ENCODE measurements around the gene G6PC3. TPM values are rescaled to one million over a fixed set of nuclear protein-coding genes. Genes with fewer than 3 reads are reported as not detected.

G6PC3 gene
- total RNA-seq, 1 experiment from 2014 or later = 99.6 TPM

DNA sequence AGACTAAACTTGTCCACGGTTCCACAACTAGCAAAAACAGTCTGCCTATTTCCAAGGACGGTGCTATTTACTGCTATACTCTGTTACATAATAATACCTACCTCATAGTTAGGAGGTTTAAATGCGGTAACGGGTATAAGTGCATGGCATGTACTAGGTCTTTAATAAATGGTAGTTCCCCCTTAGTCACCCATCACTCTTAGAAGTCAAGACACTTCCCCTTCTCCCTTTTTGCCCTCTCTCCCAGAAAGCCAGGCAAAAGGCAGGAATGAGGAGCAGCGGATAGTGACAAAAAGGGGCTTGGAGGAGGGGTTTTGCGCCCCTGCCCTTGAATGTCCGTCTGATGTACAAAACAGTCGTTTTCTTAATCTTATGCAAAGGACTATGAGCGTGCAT lies 3.0 kb upstream of the G6PC3 start:
- Mint-ChIP-seq H3K4me3 (ENCODE audit: low read depth, unreplicated experiment) (peak overlapping the region; percentile 88), H3K9me3 (ENCODE audit: low read depth, unreplicated experiment) (no peaks in the 10 kb centered on the region), H3K36me3 (ENCODE audit: insufficient read depth, unreplicated experiment) (peaks cover 72% of the 10 kb centered on the region), H3K4me1 (ENCODE audit: low read depth, unreplicated experiment) (peaks cover 58% of the 10 kb centered on the region), H3K27ac (ENCODE audit: unreplicated experiment) (no peak overlapping the region), H3K27me3 (ENCODE audit: unreplicated experiment) (no peaks in the 10 kb centered on the region)
- TF ChIP-seq, protein P1, sequence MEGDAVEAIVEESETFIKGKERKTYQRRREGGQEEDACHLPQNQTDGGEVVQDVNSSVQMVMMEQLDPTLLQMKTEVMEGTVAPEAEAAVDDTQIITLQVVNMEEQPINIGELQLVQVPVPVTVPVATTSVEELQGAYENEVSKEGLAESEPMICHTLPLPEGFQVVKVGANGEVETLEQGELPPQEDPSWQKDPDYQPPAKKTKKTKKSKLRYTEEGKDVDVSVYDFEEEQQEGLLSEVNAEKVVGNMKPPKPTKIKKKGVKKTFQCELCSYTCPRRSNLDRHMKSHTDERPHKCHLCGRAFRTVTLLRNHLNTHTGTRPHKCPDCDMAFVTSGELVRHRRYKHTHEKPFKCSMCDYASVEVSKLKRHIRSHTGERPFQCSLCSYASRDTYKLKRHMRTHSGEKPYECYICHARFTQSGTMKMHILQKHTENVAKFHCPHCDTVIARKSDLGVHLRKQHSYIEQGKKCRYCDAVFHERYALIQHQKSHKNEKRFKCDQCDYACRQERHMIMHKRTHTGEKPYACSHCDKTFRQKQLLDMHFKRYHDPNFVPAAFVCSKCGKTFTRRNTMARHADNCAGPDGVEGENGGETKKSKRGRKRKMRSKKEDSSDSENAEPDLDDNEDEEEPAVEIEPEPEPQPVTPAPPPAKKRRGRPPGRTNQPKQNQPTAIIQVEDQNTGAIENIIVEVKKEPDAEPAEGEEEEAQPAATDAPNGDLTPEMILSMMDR (IDR thresholded peaks at IDR 0.05; ENCODE audit: unreplicated experiment) = no peak
- no peak for DNase-seq
- intact Hi-C loops (cut with micrococcal nuclease; ENCODE audit: unreplicated experiment) = no loop called here
- CTCF ChIA-PET = no interaction called here
- BruUV-seq (replicated peaks) = no TSS peak

DNA sequence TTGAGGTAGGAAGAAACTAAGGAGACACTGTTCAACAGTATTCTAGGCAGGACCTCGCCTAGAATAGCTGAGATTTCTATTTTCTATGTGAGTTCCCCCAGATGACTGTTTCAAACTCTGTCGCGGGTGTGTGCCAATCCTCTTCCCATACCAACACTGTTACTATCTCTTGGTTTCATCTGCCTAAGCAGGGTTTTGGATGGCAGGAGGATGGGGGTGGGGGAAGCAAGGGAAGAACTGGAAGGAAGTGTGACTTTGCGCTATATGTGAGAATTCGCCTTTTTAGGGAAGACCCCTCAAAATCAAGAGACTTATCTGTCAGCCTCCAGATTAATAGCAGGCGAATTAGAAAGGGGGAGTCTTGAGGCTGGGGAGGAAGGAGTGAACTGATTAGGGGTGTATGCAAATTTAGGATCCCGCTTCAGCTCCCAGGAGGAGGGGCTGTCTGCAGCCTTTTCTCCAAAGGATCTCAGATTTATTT lies 521 bp upstream of the G6PC3 start:
- H3K9me3 Mint-ChIP-seq (ENCODE audit: low read depth, unreplicated experiment) = no peaks in the 10 kb centered on the region
- H3K4me3 Mint-ChIP-seq (ENCODE audit: low read depth, unreplicated experiment) = peak overlapping the region; percentile 99
- H3K4me1 Mint-ChIP-seq (ENCODE audit: low read depth, unreplicated experiment) = peaks cover 43% of the 10 kb centered on the region
- TF ChIP-seq, protein P1 (IDR thresholded peaks at IDR 0.05; ENCODE audit: unreplicated experiment) = no peak
- intact Hi-C loops (cut with micrococcal nuclease; ENCODE audit: unreplicated experiment) = no loop called here
- H3K27ac Mint-ChIP-seq (ENCODE audit: unreplicated experiment) = peak overlapping the region; percentile 74
- no peak for DNase-seq
- H3K36me3 Mint-ChIP-seq (ENCODE audit: insufficient read depth, unreplicated experiment) = peaks cover 47% of the 10 kb centered on the region
- BruUV-seq (replicated peaks) = no TSS peak
- CTCF ChIA-PET = interaction anchor here (0.7 to 2.9 kb wide), 2 partner anchors 54 to 230 kb away, joined by 4 to 10 read pairs; partner anchors contain the start of gene HDAC5
- no peaks in the 10 kb centered on the region for H3K27me3 Mint-ChIP-seq (ENCODE audit: unreplicated experiment)

GRCh38 chr17:44071198-44071520 lies 624 bp downstream of the G6PC3 start:
- TSS peak; percentile 69 for BruUV-seq (replicated peaks)
- no peaks in the 10 kb centered on the region for H3K27me3 Mint-ChIP-seq (ENCODE audit: unreplicated experiment)
- CTCF ChIA-PET = interaction anchor here (2.9 kb wide), 1 partner anchor 53 kb away, joined by 10 read pairs; the partner anchor contains the start of gene HDAC5
- intact Hi-C loops (cut with micrococcal nuclease; ENCODE audit: unreplicated experiment) = no loop called here
- DNase-seq = no peak
- H3K27ac Mint-ChIP-seq (ENCODE audit: unreplicated experiment) = peak overlapping the region; percentile 74
- H3K36me3 Mint-ChIP-seq (ENCODE audit: insufficient read depth, unreplicated experiment) = peaks cover 36% of the 10 kb centered on the region
- TF ChIP-seq, protein P1 (IDR thresholded peaks at IDR 0.05; ENCODE audit: unreplicated experiment) = no peak
- no peaks in the 10 kb centered on the region for H3K9me3 Mint-ChIP-seq (ENCODE audit: low read depth, unreplicated experiment)
- H3K4me1 Mint-ChIP-seq (ENCODE audit: low read depth, unreplicated experiment) = peaks cover 35% of the 10 kb centered on the region
- peak overlapping the region; percentile 99 for H3K4me3 Mint-ChIP-seq (ENCODE audit: low read depth, unreplicated experiment)

- H3K4me1 Mint-ChIP-seq (ENCODE audit: low read depth, unreplicated experiment) = peaks cover 30% of the 10 kb centered on the region
- H3K27ac Mint-ChIP-seq (ENCODE audit: unreplicated experiment) = peak overlapping the region; percentile 74
- CTCF ChIA-PET = interaction anchor here (2.9 kb wide), 1 partner anchor 52 kb away, joined by 10 read pairs; the partner anchor contains the start of gene HDAC5
- peaks cover 30% of the 10 kb centered on the region for H3K36me3 Mint-ChIP-seq (ENCODE audit: insufficient read depth, unreplicated experiment)
- intact Hi-C loops (cut with micrococcal nuclease; ENCODE audit: unreplicated experiment) = no loop called here
- no peaks in the 10 kb centered on the region for H3K27me3 Mint-ChIP-seq (ENCODE audit: unreplicated experiment)
- DNase-seq = no peak
- H3K9me3 Mint-ChIP-seq (ENCODE audit: low read depth, unreplicated experiment) = no peaks in the 10 kb centered on the region
- peak overlapping the region; percentile 99 for H3K4me3 Mint-ChIP-seq (ENCODE audit: low read depth, unreplicated experiment)
- TF ChIP-seq, protein P1 (IDR thresholded peaks at IDR 0.05; ENCODE audit: unreplicated experiment) = no peak
- BruUV-seq (replicated peaks) = no TSS peak
These were observed 1.2 kb downstream of the G6PC3 start for GRCh38 chr17:44071772-44072171.

Measured in Calu3 (cell line).